ENCODE results near the gene SCN5A.

Gene SCN5A

DNA sequence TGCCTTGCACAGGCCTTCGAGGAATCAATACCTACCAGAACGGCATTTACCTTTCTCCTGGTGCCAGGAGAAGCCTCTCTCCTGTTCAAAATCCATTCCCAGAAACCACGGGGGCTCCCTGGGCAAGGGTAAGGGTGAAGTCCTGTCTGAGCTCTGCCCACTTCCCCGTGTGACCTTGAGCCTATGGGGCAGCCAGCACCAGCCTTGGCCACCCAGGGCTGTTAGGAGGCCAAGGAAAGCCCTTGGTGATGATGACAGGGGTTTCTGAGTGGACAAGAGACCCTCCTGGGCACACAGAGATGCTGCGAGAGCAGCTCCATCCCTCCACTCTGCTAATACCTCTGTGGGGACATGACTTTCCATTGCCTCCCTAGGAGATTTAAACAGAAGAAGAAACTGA, 5.9 kb downstream of the SCN5A start:
- Mint-ChIP-seq H3K4me3 (no peak overlapping the region), H3K27me3 (ENCODE audit: low read depth) (no peaks in the 10 kb centered on the region), H3K27ac (no peak overlapping the region), H3K9me3 (no peaks in the 10 kb centered on the region), H3K4me1 (ENCODE audit: low read depth) (peaks cover under 1% of the 10 kb centered on the region), H3K36me3 (ENCODE audit: low read depth) (no peaks in the 10 kb centered on the region)

GRCh38 chr3:38643090-38643489, 6.4 kb downstream of the SCN5A start:
- Mint-ChIP-seq H3K9me3 (no peaks in the 10 kb centered on the region), H3K27ac (no peak overlapping the region), H3K4me1 (ENCODE audit: low read depth) (no peaks in the 10 kb centered on the region), H3K4me3 (no peak overlapping the region), H3K27me3 (ENCODE audit: low read depth) (no peaks in the 10 kb centered on the region), H3K36me3 (ENCODE audit: low read depth) (no peaks in the 10 kb centered on the region)

DNA sequence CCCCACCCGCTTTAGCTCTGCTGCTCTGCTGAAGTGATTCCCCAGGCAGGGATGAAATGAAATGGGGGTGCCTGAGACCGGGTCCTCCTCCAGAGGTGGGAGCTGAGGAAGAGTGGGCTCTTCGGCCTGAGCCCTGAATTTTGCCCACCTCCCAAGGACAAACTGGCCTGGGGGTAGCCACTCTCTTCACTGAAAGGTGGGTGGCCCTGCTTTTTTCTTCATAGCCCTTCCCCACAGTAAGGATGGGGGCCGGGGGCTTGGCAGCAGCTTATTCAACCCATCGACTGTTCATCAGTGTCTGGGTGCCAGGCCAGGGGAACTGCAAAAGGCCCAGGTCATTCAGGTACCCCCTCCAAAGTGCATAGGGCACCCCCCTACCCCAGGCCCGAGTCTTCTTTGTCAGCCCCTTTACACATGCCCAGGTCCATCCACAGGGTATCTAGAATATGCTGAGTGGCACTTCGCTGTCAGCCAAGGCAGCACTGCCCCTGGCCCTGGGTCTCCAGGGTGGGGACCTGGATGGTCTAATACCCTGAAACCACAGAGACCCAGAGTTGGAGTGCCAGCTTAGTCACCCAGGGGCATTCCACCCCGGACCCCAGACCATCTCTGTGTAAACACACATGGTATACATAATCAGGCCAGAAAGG, 7.9 kb downstream of the SCN5A start:
- Mint-ChIP-seq H3K27ac (no peak overlapping the region), H3K36me3 (ENCODE audit: low read depth) (no peaks in the 10 kb centered on the region), H3K9me3 (no peaks in the 10 kb centered on the region), H3K27me3 (ENCODE audit: low read depth) (no peaks in the 10 kb centered on the region), H3K4me1 (ENCODE audit: low read depth) (no peaks in the 10 kb centered on the region), H3K4me3 (no peak overlapping the region)

GRCh38 chr3:38640661-38641452, 8.6 kb downstream of the SCN5A start:
- Mint-ChIP-seq H3K36me3 (ENCODE audit: low read depth) (no peaks in the 10 kb centered on the region), H3K27ac (no peak overlapping the region), H3K9me3 (no peaks in the 10 kb centered on the region), H3K4me3 (no peak overlapping the region), H3K27me3 (ENCODE audit: low read depth) (no peaks in the 10 kb centered on the region), H3K4me1 (ENCODE audit: low read depth) (no peaks in the 10 kb centered on the region)

- H3K9me3 Mint-ChIP-seq = no peaks in the 10 kb centered on the region
- H3K27me3 Mint-ChIP-seq (ENCODE audit: low read depth) = peaks cover 5% of the 10 kb centered on the region
- peaks cover 4% of the 10 kb centered on the region for H3K4me1 Mint-ChIP-seq (ENCODE audit: low read depth)
- H3K36me3 Mint-ChIP-seq (ENCODE audit: low read depth) = no peaks in the 10 kb centered on the region
- H3K4me3 Mint-ChIP-seq = no peak overlapping the region
- H3K27ac Mint-ChIP-seq = no peak overlapping the region
These were observed 11.1 kb downstream of the SCN5A start for GRCh38 chr3:38638354-38638753.

DNA sequence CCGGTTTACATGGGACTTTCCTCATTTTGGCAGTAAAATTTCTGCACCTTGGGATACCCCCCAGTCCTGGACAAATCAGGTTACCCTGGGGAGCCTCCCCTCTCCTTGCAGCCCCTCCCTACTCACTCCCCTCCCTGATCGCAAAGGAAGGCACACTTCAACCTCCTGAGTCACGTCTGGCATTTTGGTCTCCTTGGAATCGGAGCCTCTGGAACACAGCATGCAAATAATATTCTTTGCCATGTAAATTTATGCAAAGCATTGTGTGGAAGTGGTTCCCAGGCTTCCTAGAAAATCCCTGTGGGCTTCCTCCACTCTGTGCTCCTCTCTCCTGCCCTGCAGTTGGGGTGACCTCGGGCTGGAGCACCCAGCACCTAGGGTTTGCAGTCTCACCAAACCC, 11.6 kb downstream of the SCN5A start:
- no peak overlapping the region for H3K27ac Mint-ChIP-seq
- peaks cover 4% of the 10 kb centered on the region for H3K4me1 Mint-ChIP-seq (ENCODE audit: low read depth)
- H3K36me3 Mint-ChIP-seq (ENCODE audit: low read depth) = no peaks in the 10 kb centered on the region
- no peak overlapping the region for H3K4me3 Mint-ChIP-seq
- H3K27me3 Mint-ChIP-seq (ENCODE audit: low read depth) = peaks cover 5% of the 10 kb centered on the region
- H3K9me3 Mint-ChIP-seq = no peaks in the 10 kb centered on the region

- Mint-ChIP-seq H3K4me1 (ENCODE audit: low read depth) (peaks cover 4% of the 10 kb centered on the region), H3K4me3 (no peak overlapping the region), H3K36me3 (ENCODE audit: low read depth) (no peaks in the 10 kb centered on the region), H3K27ac (no peak overlapping the region), H3K9me3 (no peaks in the 10 kb centered on the region), H3K27me3 (ENCODE audit: low read depth) (peaks cover 5% of the 10 kb centered on the region)
These were observed 12.6 kb downstream of the SCN5A start for GRCh38 chr3:38636881-38637280.

DNA sequence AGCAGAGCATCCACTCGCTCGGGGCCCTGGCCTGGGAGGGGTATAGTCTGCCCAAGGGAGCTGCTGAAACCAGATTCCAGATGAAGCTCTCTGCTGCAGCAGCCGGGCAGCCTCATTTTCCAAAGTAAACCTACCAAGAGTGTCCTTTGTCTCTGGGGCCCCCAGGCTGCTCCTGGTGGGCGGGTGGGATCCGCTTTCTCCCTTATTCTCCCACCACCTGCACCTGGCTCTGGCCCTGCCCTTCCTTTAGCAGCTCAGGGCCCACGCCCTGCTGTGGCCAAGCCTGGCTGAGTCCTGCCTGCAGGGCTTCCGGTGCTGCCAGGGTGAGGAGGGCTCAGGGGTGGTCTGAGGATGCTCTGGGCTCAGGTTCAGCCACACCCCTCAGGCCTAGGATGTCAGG, 13.0 kb downstream of the SCN5A start:
- H3K4me1 Mint-ChIP-seq (ENCODE audit: low read depth) = peaks cover 4% of the 10 kb centered on the region
- no peaks in the 10 kb centered on the region for H3K9me3 Mint-ChIP-seq
- no peak overlapping the region for H3K4me3 Mint-ChIP-seq
- no peak overlapping the region for H3K27ac Mint-ChIP-seq
- H3K36me3 Mint-ChIP-seq (ENCODE audit: low read depth) = no peaks in the 10 kb centered on the region
- H3K27me3 Mint-ChIP-seq (ENCODE audit: low read depth) = peaks cover 5% of the 10 kb centered on the region

DNA sequence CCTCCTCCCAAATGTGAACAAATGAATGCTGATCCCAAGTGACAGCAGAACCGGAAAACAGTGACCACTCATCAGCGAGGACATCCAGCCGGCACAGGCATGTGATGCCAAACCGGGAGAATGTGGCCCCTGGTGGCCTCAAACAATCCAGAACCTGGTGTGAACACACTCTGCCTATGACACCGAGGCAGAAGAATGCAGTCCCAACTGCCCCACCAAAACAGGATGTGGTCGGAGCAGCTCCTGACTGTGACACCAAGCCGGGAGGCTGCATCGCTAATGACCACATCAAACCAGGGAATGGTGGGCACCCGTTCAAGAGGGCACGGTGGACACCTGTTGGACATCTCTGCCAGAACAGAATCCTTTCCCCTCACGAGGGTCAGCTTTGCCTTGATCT, 15.4 kb downstream of the SCN5A start:
- Mint-ChIP-seq H3K4me1 (ENCODE audit: low read depth) (peaks cover 4% of the 10 kb centered on the region), H3K4me3 (no peak overlapping the region), H3K36me3 (ENCODE audit: low read depth) (no peaks in the 10 kb centered on the region), H3K27ac (no peak overlapping the region), H3K9me3 (no peaks in the 10 kb centered on the region), H3K27me3 (ENCODE audit: low read depth) (peaks cover 5% of the 10 kb centered on the region)

GRCh38 chr3:38632989-38633388, 16.5 kb downstream of the SCN5A start:
- Mint-ChIP-seq H3K4me3 (no peak overlapping the region), H3K27ac (no peak overlapping the region), H3K36me3 (ENCODE audit: low read depth) (no peaks in the 10 kb centered on the region), H3K4me1 (ENCODE audit: low read depth) (peaks cover 4% of the 10 kb centered on the region), H3K27me3 (ENCODE audit: low read depth) (peaks cover 5% of the 10 kb centered on the region), H3K9me3 (no peaks in the 10 kb centered on the region)

GRCh38 chr3:38630606-38631005, 18.9 kb downstream of the SCN5A start:
- Mint-ChIP-seq H3K36me3 (ENCODE audit: low read depth) (no peaks in the 10 kb centered on the region), H3K9me3 (no peaks in the 10 kb centered on the region), H3K27me3 (ENCODE audit: low read depth) (peaks cover 5% of the 10 kb centered on the region), H3K4me3 (no peak overlapping the region), H3K27ac (no peak overlapping the region), H3K4me1 (ENCODE audit: low read depth) (peaks cover 4% of the 10 kb centered on the region)

DNA sequence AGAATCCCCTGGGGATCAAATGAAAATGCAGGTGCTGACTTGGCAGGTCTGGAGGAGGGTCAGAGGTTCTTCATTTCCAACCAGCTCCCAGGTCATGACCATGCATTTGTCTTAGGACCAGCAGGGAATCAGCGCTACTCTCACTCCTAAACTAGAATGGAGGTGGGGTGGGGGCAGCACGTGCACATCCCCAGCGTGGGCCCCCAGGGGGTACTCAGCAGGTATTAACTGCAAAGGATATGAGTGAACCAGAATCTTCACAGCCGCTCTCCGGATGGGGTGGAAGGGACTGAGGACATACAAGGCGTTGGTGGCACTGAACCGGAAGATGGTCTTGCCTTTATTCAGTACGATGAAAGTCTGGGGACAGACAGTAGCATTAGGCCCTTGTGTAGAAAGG, 19.4 kb downstream of the SCN5A start:
- Mint-ChIP-seq H3K4me1 (ENCODE audit: low read depth) (peaks cover 4% of the 10 kb centered on the region), H3K36me3 (ENCODE audit: low read depth) (no peaks in the 10 kb centered on the region), H3K4me3 (no peak overlapping the region), H3K27me3 (ENCODE audit: low read depth) (peaks cover 5% of the 10 kb centered on the region), H3K27ac (no peak overlapping the region), H3K9me3 (no peaks in the 10 kb centered on the region)

GRCh38 chr3:38628835-38629234, 20.7 kb downstream of the SCN5A start:
- Mint-ChIP-seq H3K27me3 (ENCODE audit: low read depth) (peaks cover 2% of the 10 kb centered on the region), H3K4me1 (ENCODE audit: low read depth) (peaks cover 2% of the 10 kb centered on the region)

DNA sequence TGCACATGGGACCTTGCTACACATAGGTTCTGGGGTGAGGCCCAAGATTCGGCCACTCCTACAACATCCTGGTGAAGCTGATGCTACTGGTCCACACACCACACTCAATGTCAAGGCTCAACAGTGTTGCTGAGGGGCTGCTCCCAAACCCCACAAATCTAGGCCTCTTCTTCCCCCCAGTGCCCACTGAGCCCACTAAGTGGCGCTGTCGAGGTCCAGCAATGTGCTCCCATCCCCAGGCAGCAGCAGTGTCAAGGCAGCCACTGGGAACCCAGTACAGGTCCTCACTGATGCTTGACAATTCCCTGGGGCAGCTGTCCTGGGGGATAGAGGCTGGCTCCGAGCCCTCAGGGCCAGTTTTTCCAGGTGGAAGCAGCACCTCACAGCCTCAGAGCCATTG, 21.5 kb downstream of the SCN5A start:
- Mint-ChIP-seq H3K36me3 (ENCODE audit: low read depth) (no peaks in the 10 kb centered on the region), H3K4me1 (ENCODE audit: low read depth) (no peaks in the 10 kb centered on the region), H3K27ac (no peak overlapping the region), H3K9me3 (no peaks in the 10 kb centered on the region), H3K27me3 (ENCODE audit: low read depth) (no peaks in the 10 kb centered on the region), H3K4me3 (no peak overlapping the region)

More at GRCh38 chr3:38628835-38629234, 20.7 kb downstream of the SCN5A start:
- no peak overlapping the region for H3K27ac Mint-ChIP-seq
- H3K4me3 Mint-ChIP-seq = no peak overlapping the region
- H3K36me3 Mint-ChIP-seq (ENCODE audit: low read depth) = no peaks in the 10 kb centered on the region
- H3K9me3 Mint-ChIP-seq = no peaks in the 10 kb centered on the region

GRCh38 chr3:38626171-38626570, 23.3 kb downstream of the SCN5A start:
- Mint-ChIP-seq H3K4me3 (no peak overlapping the region), H3K27me3 (ENCODE audit: low read depth) (no peaks in the 10 kb centered on the region), H3K36me3 (ENCODE audit: low read depth) (no peaks in the 10 kb centered on the region), H3K27ac (no peak overlapping the region), H3K4me1 (ENCODE audit: low read depth) (no peaks in the 10 kb centered on the region), H3K9me3 (no peaks in the 10 kb centered on the region)
